ENCODE results near the gene CD22.

DNA sequence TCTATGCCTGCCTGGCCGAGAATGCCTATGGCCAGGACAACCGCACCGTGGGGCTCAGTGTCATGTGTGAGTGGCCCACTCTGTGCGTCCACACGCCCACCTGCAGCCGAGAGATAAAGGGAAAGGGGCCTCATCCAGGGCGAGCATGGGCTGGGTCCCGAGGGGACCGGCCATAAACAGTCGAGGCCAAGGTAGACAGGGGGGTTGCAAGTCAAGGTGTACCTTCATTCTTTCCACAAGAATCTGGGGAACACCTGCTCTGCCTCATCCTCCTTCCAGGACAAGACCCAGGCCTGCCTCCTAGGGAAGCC is 28.7 kb upstream of the CD22 start:
- TF ChIP-seq, protein P1, sequence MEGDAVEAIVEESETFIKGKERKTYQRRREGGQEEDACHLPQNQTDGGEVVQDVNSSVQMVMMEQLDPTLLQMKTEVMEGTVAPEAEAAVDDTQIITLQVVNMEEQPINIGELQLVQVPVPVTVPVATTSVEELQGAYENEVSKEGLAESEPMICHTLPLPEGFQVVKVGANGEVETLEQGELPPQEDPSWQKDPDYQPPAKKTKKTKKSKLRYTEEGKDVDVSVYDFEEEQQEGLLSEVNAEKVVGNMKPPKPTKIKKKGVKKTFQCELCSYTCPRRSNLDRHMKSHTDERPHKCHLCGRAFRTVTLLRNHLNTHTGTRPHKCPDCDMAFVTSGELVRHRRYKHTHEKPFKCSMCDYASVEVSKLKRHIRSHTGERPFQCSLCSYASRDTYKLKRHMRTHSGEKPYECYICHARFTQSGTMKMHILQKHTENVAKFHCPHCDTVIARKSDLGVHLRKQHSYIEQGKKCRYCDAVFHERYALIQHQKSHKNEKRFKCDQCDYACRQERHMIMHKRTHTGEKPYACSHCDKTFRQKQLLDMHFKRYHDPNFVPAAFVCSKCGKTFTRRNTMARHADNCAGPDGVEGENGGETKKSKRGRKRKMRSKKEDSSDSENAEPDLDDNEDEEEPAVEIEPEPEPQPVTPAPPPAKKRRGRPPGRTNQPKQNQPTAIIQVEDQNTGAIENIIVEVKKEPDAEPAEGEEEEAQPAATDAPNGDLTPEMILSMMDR (conservative IDR thresholded peaks at IDR 0.05; ENCODE audit: low read length): no peak
- TF ChIP-seq EZH2phosphoT487 (IDR thresholded peaks at IDR 0.05; ENCODE audit: borderline replicate concordance): no peak
